ENCODE measurements around the gene KLK7.
"Not testable (repeated sequence)": the region's sequence is repeated elsewhere in the genome, so short reads cannot be mapped to it uniquely, and the experiment has no call there.

Gene KLK7

DNA sequence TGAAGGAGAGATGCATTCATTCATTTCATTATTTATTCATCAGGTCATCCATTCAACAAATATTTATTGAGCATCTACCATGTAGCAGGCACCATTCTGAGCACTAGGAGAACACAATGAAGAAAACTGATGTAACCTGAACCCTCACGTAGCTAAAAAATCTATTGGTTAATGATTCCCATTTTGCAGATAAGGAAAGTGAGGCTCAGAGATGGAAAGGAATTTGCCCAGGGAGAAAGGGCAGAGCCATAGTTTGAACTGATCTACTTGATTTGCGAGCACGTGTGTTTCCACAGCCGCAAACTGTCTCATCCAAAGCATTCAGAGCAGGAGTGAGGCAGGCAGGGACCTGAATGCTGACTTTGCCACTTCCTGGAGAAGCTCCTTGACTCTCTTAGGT lies 15.0 kb upstream of the KLK7 start:
- TF ChIP-seq, protein P1, sequence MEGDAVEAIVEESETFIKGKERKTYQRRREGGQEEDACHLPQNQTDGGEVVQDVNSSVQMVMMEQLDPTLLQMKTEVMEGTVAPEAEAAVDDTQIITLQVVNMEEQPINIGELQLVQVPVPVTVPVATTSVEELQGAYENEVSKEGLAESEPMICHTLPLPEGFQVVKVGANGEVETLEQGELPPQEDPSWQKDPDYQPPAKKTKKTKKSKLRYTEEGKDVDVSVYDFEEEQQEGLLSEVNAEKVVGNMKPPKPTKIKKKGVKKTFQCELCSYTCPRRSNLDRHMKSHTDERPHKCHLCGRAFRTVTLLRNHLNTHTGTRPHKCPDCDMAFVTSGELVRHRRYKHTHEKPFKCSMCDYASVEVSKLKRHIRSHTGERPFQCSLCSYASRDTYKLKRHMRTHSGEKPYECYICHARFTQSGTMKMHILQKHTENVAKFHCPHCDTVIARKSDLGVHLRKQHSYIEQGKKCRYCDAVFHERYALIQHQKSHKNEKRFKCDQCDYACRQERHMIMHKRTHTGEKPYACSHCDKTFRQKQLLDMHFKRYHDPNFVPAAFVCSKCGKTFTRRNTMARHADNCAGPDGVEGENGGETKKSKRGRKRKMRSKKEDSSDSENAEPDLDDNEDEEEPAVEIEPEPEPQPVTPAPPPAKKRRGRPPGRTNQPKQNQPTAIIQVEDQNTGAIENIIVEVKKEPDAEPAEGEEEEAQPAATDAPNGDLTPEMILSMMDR (IDR thresholded peaks at IDR 0.05; ENCODE audit: insufficient read depth, low read depth, low read length, missing control alignments): no peak
- DNase-seq (ENCODE audit: low read depth): no peak
- no peak overlapping the region for H3K4me3 ChIP-seq (ENCODE audit: low read length)

DNA sequence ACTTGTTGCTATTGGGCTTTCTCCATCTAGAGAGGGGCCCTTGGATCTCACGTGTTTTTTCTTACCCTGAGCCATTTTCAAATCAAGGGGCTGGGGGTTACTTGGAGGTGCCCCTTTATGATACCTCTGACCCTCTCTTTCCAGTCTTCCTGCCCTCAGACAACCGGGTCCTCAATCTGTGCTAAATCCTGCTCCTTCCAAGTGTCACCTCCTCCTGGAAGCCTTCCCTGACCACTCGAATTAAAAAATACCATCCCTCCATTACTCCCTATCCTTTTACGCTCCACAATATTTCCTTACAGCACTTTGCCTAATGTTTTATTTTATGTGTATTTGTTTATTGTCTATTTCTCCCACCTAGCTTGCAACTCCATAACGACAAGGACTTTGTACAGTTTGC lies 14.3 kb upstream of the KLK7 start:
- no peak overlapping the region for H3K4me3 ChIP-seq (ENCODE audit: low read length)
- TF ChIP-seq, protein P1 (IDR thresholded peaks at IDR 0.05; ENCODE audit: insufficient read depth, low read depth, low read length, missing control alignments): no peak
- no peak for DNase-seq (ENCODE audit: low read depth)

DNA sequence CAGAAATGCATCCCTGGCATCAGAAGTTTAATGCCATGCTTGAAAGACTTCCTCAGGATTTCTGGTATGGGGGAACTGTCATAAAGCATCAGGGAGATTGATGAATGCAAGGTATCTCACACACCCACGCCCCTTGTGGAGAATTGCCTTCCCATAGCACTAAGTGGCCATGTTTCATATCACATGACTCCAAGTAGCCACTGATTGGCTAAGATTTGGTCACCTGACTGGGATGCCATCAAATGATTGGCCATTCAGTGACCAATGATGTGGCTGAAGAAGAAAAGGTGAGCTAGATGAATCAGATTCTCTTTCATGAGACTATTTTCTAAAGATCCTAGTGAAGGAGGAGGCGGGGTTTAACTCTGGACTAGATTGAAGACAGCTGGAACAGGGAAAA lies 10.4 kb upstream of the KLK7 start:
- TF ChIP-seq, protein P1 (IDR thresholded peaks at IDR 0.05; ENCODE audit: insufficient read depth, low read depth, low read length, missing control alignments): no peak
- no peak for DNase-seq (ENCODE audit: low read depth)
- H3K4me3 ChIP-seq (ENCODE audit: low read length): no peak overlapping the region

DNA sequence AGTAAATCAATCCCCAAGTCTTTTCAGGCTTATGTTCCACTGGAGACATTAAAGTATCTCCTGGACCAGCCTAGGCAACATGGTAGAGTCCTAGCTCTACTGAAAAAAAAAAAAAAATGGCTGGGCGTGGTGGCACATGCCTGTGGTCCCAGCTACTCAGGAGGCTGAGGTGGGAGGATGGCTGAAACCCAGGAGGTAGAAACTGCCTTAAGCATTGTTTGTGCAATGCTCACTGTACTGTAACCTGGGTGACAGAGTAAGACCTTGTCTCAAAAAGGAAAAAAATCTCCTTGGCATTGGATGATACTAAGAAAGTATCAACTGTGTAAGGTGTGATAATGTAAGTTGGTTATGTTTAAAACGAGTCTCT lies 8.9 kb upstream of the KLK7 start:
- H3K4me3 ChIP-seq (ENCODE audit: low read length): no peak overlapping the region
- TF ChIP-seq, protein P1 (IDR thresholded peaks at IDR 0.05; ENCODE audit: insufficient read depth, low read depth, low read length, missing control alignments): no peak
- DNase-seq (ENCODE audit: low read depth): no peak

DNA sequence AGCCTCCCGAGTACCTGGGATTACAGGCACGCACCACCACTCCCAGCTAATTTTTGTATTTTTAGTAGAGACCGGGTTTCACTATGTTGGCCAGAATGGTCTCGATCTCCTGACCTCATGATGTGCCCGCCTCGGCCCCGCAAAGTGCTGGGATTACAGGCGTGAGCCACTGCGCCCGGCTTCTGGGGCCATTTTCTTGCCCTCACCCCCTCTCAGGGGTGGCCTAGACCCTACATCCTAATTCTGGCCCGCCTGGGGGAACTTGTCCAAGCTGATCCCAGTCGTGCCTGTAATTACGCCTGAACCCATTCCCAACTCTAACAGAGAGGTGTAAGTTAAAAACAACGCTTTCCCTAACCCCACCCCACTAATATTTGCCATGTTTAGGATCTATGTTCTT lies 699 bp upstream of the KLK7 start:
- H3K4me3 ChIP-seq (ENCODE audit: low read length); DNase-seq (ENCODE audit: low read depth): not testable (repeated sequence)

DNA sequence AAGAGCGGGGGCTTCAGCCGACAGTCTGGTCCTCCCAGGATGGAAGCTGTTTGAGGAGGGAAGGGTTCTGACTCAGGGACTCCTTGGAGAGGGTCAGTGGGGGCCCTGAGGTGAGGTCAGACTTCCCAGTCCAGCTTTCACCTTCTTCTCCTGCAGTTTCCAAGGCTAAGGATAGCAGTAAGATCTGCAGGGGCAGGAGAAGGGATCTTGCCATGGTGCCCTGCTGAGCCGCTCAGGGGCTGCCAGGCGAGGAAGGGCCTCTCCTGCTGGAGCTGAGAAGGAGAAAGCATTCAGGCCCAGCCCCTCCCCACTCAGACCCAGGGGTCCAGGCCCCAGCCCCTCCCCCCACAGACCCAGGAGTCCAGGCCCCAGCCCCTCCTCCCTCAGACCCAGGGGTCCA lies 1.5 kb downstream of the KLK7 start:
- TF ChIP-seq, protein P1 (IDR thresholded peaks at IDR 0.05; ENCODE audit: insufficient read depth, low read depth, low read length, missing control alignments): no peak
- no peak overlapping the region for H3K4me3 ChIP-seq (ENCODE audit: low read length)
- DNase-seq (ENCODE audit: low read depth): no peak

DNA sequence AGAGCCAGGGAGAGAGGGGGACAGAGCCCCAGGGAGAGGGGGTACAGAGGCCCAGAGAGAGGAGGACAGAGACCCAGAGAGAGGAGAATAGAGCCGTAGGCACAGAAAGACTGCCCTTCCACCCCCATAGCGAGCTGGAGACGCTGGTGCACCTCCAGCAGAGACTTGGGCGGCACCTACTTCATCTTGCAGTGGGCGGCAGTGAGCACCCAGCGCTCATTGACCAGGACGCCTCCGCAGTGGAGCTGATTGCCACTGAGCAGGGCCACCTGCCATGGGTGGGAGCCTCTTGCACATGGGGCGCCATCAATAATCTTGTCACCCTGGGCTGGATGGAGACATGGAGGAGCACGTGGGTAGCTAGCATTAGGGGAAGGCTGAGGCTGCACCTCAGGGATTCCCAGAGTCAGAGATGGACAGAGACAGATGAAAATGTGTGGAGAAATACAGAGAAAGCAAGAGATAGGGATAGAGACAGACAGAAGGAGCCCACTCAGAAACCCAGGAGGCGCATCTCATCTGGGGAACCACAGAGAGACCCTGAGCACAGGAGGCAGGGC lies 2.0 kb downstream of the KLK7 start:
- H3K4me3 ChIP-seq (ENCODE audit: low read length): no peak overlapping the region
- TF ChIP-seq, protein P1 (IDR thresholded peaks at IDR 0.05; ENCODE audit: insufficient read depth, low read depth, low read length, missing control alignments): no peak
- no peak for DNase-seq (ENCODE audit: low read depth)
